GM12872 (cell line): ENCODE data around the gene KCNJ6.

Experiments used
- TF ChIP-seq, protein P1 (sequence below): IDR thresholded peaks from 3 replicates; pipeline ENCODE4 v1.5.1; 2011; ENCODE audit warnings: low read depth, mild to moderate bottlenecking, low read length, moderate library complexity; ENCODE audit not compliant: insufficient read depth

The KCNJ6 gene

DNA sequence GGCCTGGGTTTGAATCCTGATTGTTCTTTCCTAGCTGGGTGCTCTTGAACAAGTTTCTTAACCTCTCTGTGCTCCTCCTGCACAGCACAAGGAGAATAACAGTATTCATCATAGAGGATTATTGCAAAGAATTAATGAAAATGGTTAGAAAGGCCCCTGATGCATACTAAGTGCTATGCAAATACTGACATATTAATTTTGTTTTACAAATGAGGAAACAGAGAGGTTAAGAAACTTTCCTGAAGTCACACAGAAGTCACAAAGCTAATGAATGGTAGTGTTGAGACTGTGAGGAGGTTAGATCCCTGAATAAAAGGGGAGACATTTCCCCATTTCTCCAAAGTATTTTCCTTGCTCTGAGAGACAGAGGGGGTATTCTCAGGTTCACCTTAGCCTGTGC, 99.0 kb downstream of the KCNJ6 start:
- TF ChIP-seq, protein P1, sequence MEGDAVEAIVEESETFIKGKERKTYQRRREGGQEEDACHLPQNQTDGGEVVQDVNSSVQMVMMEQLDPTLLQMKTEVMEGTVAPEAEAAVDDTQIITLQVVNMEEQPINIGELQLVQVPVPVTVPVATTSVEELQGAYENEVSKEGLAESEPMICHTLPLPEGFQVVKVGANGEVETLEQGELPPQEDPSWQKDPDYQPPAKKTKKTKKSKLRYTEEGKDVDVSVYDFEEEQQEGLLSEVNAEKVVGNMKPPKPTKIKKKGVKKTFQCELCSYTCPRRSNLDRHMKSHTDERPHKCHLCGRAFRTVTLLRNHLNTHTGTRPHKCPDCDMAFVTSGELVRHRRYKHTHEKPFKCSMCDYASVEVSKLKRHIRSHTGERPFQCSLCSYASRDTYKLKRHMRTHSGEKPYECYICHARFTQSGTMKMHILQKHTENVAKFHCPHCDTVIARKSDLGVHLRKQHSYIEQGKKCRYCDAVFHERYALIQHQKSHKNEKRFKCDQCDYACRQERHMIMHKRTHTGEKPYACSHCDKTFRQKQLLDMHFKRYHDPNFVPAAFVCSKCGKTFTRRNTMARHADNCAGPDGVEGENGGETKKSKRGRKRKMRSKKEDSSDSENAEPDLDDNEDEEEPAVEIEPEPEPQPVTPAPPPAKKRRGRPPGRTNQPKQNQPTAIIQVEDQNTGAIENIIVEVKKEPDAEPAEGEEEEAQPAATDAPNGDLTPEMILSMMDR = no peak

DNA sequence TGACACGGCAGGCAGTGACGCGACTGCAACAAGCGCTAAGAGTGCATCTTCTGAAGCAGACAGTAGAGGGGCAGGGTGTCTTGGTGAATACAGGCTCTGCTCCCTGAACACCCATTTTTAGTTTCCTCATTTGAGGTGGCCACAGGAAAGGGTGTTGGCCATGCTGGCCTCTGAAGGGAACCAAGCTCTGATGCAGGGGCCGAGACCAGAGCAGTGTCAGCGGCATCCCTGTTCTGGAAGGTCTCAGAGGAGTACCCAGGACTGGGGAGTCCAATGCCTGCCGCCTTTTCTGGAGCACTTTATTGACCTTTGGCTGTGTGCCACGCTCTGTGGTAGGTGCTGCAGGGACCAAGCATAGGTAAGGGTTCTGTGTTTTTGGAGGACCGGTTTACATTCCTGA, 100.4 kb downstream of the KCNJ6 start:
- TF ChIP-seq, protein P1 = no peak

DNA sequence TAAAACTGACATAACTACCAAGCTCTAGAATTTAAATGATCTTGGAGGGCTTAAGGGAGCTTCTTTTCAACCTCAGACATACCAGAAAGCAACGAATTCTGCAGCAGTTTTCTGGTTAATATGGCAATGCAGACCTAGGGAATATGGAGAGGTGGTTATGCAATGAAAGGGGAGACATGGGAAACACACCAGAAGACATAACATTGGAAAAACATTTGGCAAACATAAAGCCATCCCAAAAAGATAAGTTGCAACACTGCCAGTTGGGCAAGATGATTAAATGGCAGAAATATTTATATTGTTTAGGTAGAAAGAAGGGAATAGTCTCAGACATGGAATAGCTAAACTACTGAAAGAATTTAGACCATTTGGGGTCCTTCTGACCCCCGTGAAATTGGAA, 104.5 kb downstream of the KCNJ6 start:
- TF ChIP-seq, protein P1 = no peak

DNA sequence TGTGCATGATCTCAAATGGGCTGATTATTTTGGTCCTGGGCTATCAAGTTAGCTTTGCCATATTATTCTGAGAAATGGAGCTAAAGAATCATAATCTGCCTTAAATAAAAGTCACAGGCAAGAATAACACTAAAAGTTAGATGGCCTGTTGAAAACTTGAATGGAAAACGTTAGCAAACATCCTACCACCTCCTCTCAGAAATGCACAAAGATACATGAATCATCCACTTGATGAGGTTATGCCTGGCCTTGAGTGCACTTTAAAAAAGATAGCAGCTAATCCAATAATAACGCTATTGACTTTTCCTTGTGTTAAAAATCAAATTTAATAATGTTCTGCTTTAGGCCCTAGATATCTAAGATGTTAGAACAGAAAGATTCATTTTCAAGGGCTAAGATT, 108.0 kb downstream of the KCNJ6 start:
- TF ChIP-seq, protein P1 = no peak

DNA sequence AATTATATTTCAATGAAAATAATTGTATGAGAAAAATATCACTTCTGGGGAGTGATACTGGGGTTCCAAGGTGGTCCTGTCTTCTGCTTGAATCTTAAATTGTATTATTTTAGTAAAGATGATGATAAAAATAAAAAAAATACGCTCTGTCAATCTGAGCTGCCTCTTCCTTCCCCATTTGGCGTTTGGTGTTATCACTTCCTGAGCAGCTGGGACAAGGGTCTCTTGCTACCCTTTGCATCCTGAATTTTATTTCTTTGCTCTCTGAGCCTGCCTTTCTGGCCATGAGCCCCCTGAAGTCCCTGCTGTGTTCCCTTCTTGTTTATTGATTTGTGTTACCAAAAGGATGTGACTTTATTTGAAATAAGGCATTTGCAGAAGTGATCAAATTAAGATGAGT, 111.0 kb downstream of the KCNJ6 start:
- TF ChIP-seq, protein P1 = no peak

DNA sequence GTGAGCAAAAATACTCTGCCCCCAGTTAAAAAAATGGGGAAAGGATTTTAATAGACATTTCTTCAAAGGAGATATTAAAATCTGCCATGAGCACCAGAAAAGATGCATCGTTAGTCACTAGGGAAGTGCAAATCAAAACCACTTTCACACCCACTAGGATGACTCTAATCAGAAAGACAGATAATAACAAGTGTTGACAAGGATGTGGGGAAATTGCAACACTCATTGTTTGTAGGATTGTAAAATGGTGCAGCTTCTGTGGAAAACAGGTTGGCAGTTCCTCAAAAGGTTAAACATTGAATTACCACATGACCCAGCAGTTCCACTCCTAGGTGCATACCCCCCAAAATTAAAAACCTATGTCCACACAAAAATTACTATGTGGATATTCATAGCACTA, 112.3 kb downstream of the KCNJ6 start:
- TF ChIP-seq, protein P1 = no peak

DNA sequence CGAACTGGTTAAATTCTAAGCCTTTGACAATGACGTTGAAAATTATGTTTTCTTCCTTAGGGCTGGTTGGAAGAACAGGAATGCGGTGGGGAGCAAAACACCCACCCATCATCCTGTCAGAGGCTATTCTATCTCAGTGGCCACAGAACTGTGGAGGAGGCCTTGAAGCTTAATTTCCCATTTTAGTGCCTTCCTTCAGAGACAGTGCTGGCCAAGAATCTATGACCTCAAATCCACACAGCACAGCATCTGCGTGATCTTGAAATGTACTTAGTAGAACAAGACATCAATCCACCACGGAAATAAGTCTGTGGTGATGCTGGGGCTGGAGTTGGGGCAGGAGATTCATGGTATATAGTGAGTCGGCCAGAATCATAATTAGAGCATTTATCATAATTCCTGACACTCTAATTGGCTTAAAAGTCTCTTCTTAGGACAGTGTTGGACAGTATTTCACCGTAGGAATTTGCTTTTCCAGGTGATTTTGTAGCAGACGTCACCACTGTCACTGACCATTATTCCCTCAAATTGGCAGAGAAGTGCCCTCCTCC, 113.1 kb downstream of the KCNJ6 start:
- TF ChIP-seq, protein P1 = no peak

DNA sequence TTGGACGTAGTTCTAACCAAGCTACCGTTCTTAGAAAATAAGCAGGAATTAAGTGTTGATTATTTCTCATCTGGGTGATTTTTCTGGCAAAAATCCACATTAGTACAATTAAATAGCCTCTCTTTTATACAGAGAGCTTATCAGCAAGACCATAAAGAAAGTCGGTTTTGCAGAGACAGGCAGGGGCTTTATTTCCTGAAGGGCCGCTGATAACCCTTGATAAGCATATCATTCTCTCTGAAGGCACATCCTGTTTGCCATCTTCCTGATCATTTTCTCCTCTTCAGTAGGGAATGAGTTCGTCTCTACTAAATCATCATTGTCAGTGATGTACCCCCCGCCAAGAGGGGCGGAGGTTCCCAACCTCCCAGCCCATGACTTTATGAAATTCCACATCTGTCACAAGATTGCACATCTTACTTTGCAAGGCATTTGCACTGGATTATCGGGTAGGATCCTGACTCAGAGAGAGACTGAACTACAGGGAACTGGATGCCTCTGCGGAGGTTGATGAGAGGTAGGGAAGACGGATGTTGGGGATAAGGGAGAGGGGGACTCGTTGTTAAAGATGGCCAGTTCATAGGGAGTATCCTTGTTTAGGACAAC, 115.7 kb downstream of the KCNJ6 start:
- TF ChIP-seq, protein P1 = no peak
